IMR-90 (cell line): ENCODE results near the gene PNLIP. TPM values are rescaled to one million over a fixed set of nuclear protein-coding genes. Genes with fewer than 3 reads are reported as not detected.

Experiments
- ATAC-seq: fragments of 200-7000 bp; cut with Tn5 transposase; 2 replicates; pipeline ENCODE4 v1.9.1; 2020; ENCODE audit warnings: low read depth, mild to moderate bottlenecking, moderate library complexity
- BruUV-seq: library from RNA; stranded (reverse); fragments of 400-500 nt; replicated peaks from 2 replicates; lab custom pipeline; 2021; lab: Mats Ljungman, UMichigan
- CTCF ChIA-PET: fragments of 300-600 bp; formaldehyde crosslinking; extraction: SDS; loops from one replicate; lab custom pipeline; 2021; ENCODE audit warnings: antibody characterized with exemption; lab: Yijun Ruan, JAX
- POLR2A ChIA-PET: fragments of 300-600 bp; sonication (Branson Sonifier 250); formaldehyde crosslinking; loops from one replicate; lab custom pipeline; 2022; ENCODE audit warnings: antibody characterized with exemption; ENCODE audit not compliant: unreplicated experiment; lab: Charles Lee
- DNase-seq: peaks from one replicate; pipeline ENCODE4 v3.0.0; 2013
- H2AFZ ChIP-seq: replicated peaks from 2 replicates; pipeline ENCODE3; 2013; ENCODE audit warnings: low read length, mild to moderate bottlenecking; ENCODE audit not compliant: poor library complexity
- H2AK5ac ChIP-seq: 2 replicates; pipeline ENCODE4 v1.6.1; 2013; ENCODE audit warnings: low read depth, low read length, inconsistent platforms
- H2AK9ac ChIP-seq: replicated peaks from 2 replicates; pipeline ENCODE3; 2013; ENCODE audit warnings: mild to moderate bottlenecking, low read depth, low read length, moderate library complexity; ENCODE audit not compliant: poor library complexity
- H2BK120ac ChIP-seq: 2 replicates; pipeline ENCODE4 v1.6.1; 2013; ENCODE audit warnings: low read depth, low read length, inconsistent platforms
- H2BK15ac ChIP-seq: 3 replicates; pipeline ENCODE4 v1.6.1; 2013; ENCODE audit warnings: low read depth, low read length, inconsistent platforms
- H2BK20ac ChIP-seq: 2 replicates; pipeline ENCODE4 v1.6.1; 2013; ENCODE audit warnings: low read depth, mild to moderate bottlenecking, inconsistent platforms, low read length, moderate library complexity
- H2BK5ac ChIP-seq: 2 replicates; pipeline ENCODE4 v1.6.1; 2013; ENCODE audit warnings: mild to moderate bottlenecking, low read depth, low read length, inconsistent platforms; ENCODE audit not compliant: poor library complexity, severe bottlenecking
- H3K14ac ChIP-seq: replicated peaks from 2 replicates; pipeline ENCODE4 v1.6.1; 2013; ENCODE audit warnings: low read depth, low read length, inconsistent platforms
- H3K18ac ChIP-seq: 2 replicates; pipeline ENCODE4 v1.6.1; 2013; ENCODE audit warnings: low read depth, low read length, control low read depth
- H3K23ac ChIP-seq: 2 replicates; pipeline ENCODE4 v1.6.1; 2013; ENCODE audit warnings: low read depth, low read length, inconsistent platforms
- H3K27ac ChIP-seq: 2 replicates; pipeline ENCODE4 v1.5.1; 2013; ENCODE audit warnings: mild to moderate bottlenecking, control low read depth, low read length; ENCODE audit not compliant: insufficient read depth
- H3K27me3 ChIP-seq: 2 replicates; pipeline ENCODE4 v1.6.1; 2013; ENCODE audit warnings: low read length; ENCODE audit not compliant: control insufficient read depth, insufficient read depth
- H3K36me3 ChIP-seq: 2 replicates; pipeline ENCODE4 v1.6.1; 2013; ENCODE audit warnings: low read length, mixed read lengths; ENCODE audit not compliant: control insufficient read depth, insufficient read depth
- H3K4ac ChIP-seq: 2 replicates; pipeline ENCODE4 v1.6.1; 2013; ENCODE audit warnings: low read depth, low read length, inconsistent platforms
- H3K4me1 ChIP-seq: 2 replicates; pipeline ENCODE4 v1.6.1; 2013; ENCODE audit warnings: low read length, mixed read lengths; ENCODE audit not compliant: control insufficient read depth, insufficient read depth
- H3K4me2 ChIP-seq: 2 replicates; pipeline ENCODE4 v1.6.1; 2013; ENCODE audit warnings: low read depth, mild to moderate bottlenecking, control low read depth, low read length, moderate library complexity
- H3K4me3 ChIP-seq: 2 replicates; pipeline ENCODE4 v1.5.1; 2013; ENCODE audit warnings: low read depth, mild to moderate bottlenecking, control low read depth, low read length, moderate library complexity; ENCODE audit not compliant: insufficient read depth
- H3K56ac ChIP-seq: 2 replicates; pipeline ENCODE4 v1.6.1; 2013; ENCODE audit warnings: low read length, inconsistent platforms; ENCODE audit not compliant: insufficient read depth; ENCODE audit errors: extremely low read depth
- H3K79me1 ChIP-seq, 2 experiments: 2 replicates each; pipeline ENCODE4 v1.6.1; 2013; ENCODE audit warnings: low read length in 2 of 2, inconsistent platforms in 1 of 2, low read depth in 1 of 2
- H3K9ac ChIP-seq: 2 replicates; pipeline ENCODE4 v1.6.1; 2013; ENCODE audit warnings: low read depth, low read length, control low read depth
- H3K9me1 ChIP-seq: 2 replicates; pipeline ENCODE4 v1.6.1; 2013; ENCODE audit warnings: low read length, inconsistent platforms; ENCODE audit not compliant: insufficient read depth
- H3K9me3 ChIP-seq: 2 replicates; pipeline ENCODE4 v1.6.1; 2013; ENCODE audit warnings: low read length; ENCODE audit not compliant: control insufficient read depth, insufficient read depth
- H4K20me1 ChIP-seq: 2 replicates; pipeline ENCODE4 v1.6.1; 2013; ENCODE audit warnings: low read length, inconsistent platforms; ENCODE audit not compliant: insufficient read depth
- H4K5ac ChIP-seq: 2 replicates; pipeline ENCODE4 v1.6.1; 2013; ENCODE audit warnings: mild to moderate bottlenecking, low read depth, low read length, control low read depth
- H4K8ac ChIP-seq, 2 experiments: 2 replicates each; pipeline ENCODE4 v1.6.1; 2013; ENCODE audit warnings: low read depth in 2 of 2, low read length in 2 of 2, control low read depth in 1 of 2, inconsistent platforms in 1 of 2
- H4K91ac ChIP-seq: 2 replicates; pipeline ENCODE4 v1.6.1; 2013; ENCODE audit warnings: low read depth, low read length, inconsistent platforms; ENCODE audit not compliant: insufficient read depth
- CTCF ChIP-seq: conservative IDR thresholded peaks from 2 replicates; pipeline ENCODE4 v1.5.1; 2012; ENCODE audit warnings: mild to moderate bottlenecking, low read depth, low read length, improper control_type of control experiment
- RCOR1 ChIP-seq: IDR thresholded peaks from 2 replicates; pipeline ENCODE4 v1.6.1; 2012; ENCODE audit warnings: mild to moderate bottlenecking, low read length, improper control_type of control experiment; ENCODE audit not compliant: insufficient replicate concordance
- WGBS, 2 experiments: methylation state at CpG; one replicate each; pipeline versions ENCODE4 v1.1.5 to v1.1.7; 2013; ENCODE audit warnings: missing lambda C conversion rate in 2 of 2; ENCODE audit not compliant: insufficient read length in 1 of 2; ENCODE audit errors: extremely low coverage in 2 of 2; 5-methylcytosine and 5-hydroxymethylcytosine counted together
- dilution Hi-C: fragments of 300-500 bp; cut with HindIII; formaldehyde crosslinking; loops from one replicate; pipeline ENCODE4 v1.14.3; 2018; ENCODE audit warnings: low sequenced_read_pairs; ENCODE audit not compliant: unreplicated experiment
- in situ Hi-C: fragments of 300-500 bp; cut with MboI; formaldehyde crosslinking; loops from 3 replicates; pipeline ENCODE4 v1.14.3; 2019; ENCODE audit warnings: low sequenced_read_pairs, inconsistent platforms, mixed read lengths
- intact Hi-C: fragments of 100-400 bp; cut with micrococcal nuclease; formaldehyde crosslinking; loops from 2 replicates; pipeline ENCODE4 v1.10.0; 2022
- polyA plus RNA-seq, 3 experiments: library from polyadenylated mRNA; depleted of rRNA; stranded (reverse); fragments of >200 nt; gene quantifications; 2 replicates each; pipeline ENCODE4 v1.2.3, GENCODE V29; 2012; ENCODE audit warnings: low replicate concordance in 1 of 3
- total RNA-seq: library from RNA; depleted of rRNA; stranded (reverse); fragments of >200 nt; gene quantifications from 2 replicates; pipeline ENCODE4 v1.2.3, GENCODE V29; 2012

Gene PNLIP
- total and polyA plus RNA-seq, 2 of the 4 experiments (the other 2 are of a cell fraction) = not detected

DNA sequence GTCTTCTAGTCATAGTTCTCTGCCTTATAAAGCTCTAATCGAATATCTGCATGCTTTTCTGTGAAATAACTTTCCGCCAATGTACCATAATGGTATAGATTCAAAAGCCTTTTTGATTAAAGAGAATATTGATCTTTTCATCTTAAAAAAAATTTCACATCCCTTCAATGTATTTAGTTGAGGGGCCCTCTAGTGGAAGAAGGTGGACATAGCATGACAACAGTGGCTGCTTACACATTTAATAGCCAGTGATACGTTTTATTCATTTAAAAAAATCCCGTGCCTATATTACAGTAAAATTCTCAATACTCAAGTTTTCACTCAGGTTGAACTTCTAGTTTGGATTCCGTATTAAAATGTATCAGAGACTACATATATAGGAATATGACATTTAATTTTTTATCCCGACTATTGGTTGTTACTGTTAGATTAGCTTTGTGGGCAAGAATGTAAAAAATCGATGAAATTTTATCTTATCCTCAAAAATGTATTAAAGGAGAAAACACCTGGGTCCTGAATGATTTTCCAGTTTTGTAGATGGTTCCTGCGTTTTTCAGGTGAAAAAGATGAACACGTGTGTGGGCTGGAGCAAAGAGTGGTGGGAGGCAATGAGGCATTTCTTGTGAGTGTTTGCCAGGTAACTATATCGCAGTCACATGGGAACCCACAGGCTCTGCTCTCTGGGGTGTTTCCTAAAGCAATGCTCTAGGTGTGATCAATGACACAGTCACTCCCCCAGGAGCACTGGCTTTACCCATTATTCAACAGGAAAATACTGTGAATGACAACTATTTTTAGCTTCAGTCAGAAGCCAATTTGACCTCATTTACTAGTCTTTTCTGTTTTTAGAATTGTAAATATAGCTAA is 24.1 kb upstream of the PNLIP start:
- H3K79me1 ChIP-seq = no peaks in the 10 kb centered on the region
- H3K27ac ChIP-seq = no peak overlapping the region
- no peak overlapping the region for H3K14ac ChIP-seq
- H2BK120ac ChIP-seq = no peak overlapping the region
- H3K4ac ChIP-seq = no peak overlapping the region
- no peak overlapping the region for H3K4me2 ChIP-seq
- H3K56ac ChIP-seq = no peak overlapping the region
- no peak overlapping the region for H3K18ac ChIP-seq
- no peak overlapping the region for H2AFZ ChIP-seq
- no peak overlapping the region for H4K91ac ChIP-seq
- no peaks in the 10 kb centered on the region for H3K9me3 ChIP-seq
- in situ Hi-C loops = no loop called here
- dilution Hi-C loops = no loop called here
- no peak overlapping the region for H3K23ac ChIP-seq
- POLR2A ChIA-PET = no interaction called here
- TF ChIP-seq CTCF (peak; percentile 66), RCOR1 (no peak)
- no CpG with 5 or more reads among the region's 10 CpGs for WGBS, 2 experiments
- CTCF ChIA-PET = interaction anchor here (1.1 to 1.8 kb wide), 4 partner anchors 10 to 20 kb away, joined by 3 to 7 read pairs (median 3); no protein-coding TSS in a partner anchor
- no peak overlapping the region for H4K5ac ChIP-seq
- no peaks in the 10 kb centered on the region for H3K4me1 ChIP-seq
- peak; percentile 52 for DNase-seq
- no peaks in the 10 kb centered on the region for H3K9me1 ChIP-seq
- no peak overlapping the region for H3K4me3 ChIP-seq
- no peaks in the 10 kb centered on the region for H4K20me1 ChIP-seq
- intact Hi-C loops = loop anchor here (2.0 to 5.0 kb wide), 2 partner anchors 77 to 266 kb away; no protein-coding TSS in a partner anchor
- H2BK15ac ChIP-seq = no peak overlapping the region
- no peak overlapping the region for H2BK20ac ChIP-seq
- H2AK5ac ChIP-seq = no peak overlapping the region
- no peaks in the 10 kb centered on the region for H3K36me3 ChIP-seq
- H3K27me3 ChIP-seq = no peaks in the 10 kb centered on the region
- H2BK5ac ChIP-seq = no peak overlapping the region
- H4K8ac ChIP-seq = no peak overlapping the region
- no TSS peak for BruUV-seq
- no peak overlapping the region for H3K9ac ChIP-seq
- no peak overlapping the region for H2AK9ac ChIP-seq
- ATAC-seq = peak; percentile 75
